ENCODE results near the gene CDH23.

CDH23 gene

GRCh38 chr10:71393841-71394475, 2.8 kb upstream of the CDH23 start:
- H3K36me3 ChIP-seq (ENCODE audit: insufficient read depth, low read length): no peaks in the 10 kb centered on the region
- H3K9ac ChIP-seq (ENCODE audit: low read depth, low read length, poor library complexity, severe bottlenecking): no peak overlapping the region
- H3K79me2 ChIP-seq (ENCODE audit: insufficient read depth, low read length): no peaks in the 10 kb centered on the region
- H3K27me3 ChIP-seq (ENCODE audit: insufficient read depth, low read length, poor library complexity, severe bottlenecking): no peaks in the 10 kb centered on the region
- H3K4me1 ChIP-seq (ENCODE audit: insufficient read depth, low read length, poor library complexity, severe bottlenecking): peaks cover 3% of the 10 kb centered on the region
- H3K4me2 ChIP-seq (ENCODE audit: low read depth, low read length, poor library complexity, severe bottlenecking): no peak overlapping the region
- H3K4me3 ChIP-seq (ENCODE audit: low read length, poor library complexity, severe bottlenecking): no peak overlapping the region
- H3K9me2 ChIP-seq (replicated peaks; ENCODE audit: low read depth, low read length): no peaks in the 10 kb centered on the region
- no peaks in the 10 kb centered on the region for H3F3A ChIP-seq (ENCODE audit: low read depth)
- H3K9me3 ChIP-seq (ENCODE audit: insufficient read depth, low read depth, low read length): no peaks in the 10 kb centered on the region
- no peak overlapping the region for H2AFZ ChIP-seq (ENCODE audit: low read length)
- no peak for TF ChIP-seq CTCF (conservative IDR thresholded peaks at IDR 0.05; ENCODE audit: low read length)
- TF ChIP-seq EZH2phosphoT487 (IDR thresholded peaks at IDR 0.05; ENCODE audit: borderline replicate concordance): no peak
- no peaks in the 10 kb centered on the region for H4K20me1 ChIP-seq (ENCODE audit: insufficient read depth, low read length, poor library complexity, severe bottlenecking)

- Histone ChIP-seq H2AFZ (ENCODE audit: low read length) (no peak overlapping the region), H3K27me3 (ENCODE audit: insufficient read depth, low read length, poor library complexity, severe bottlenecking) (no peaks in the 10 kb centered on the region), H3K79me2 (ENCODE audit: insufficient read depth, low read length) (no peaks in the 10 kb centered on the region), H3K4me2 (ENCODE audit: low read depth, low read length, poor library complexity, severe bottlenecking) (no peak overlapping the region), H3K9me3 (ENCODE audit: insufficient read depth, low read depth, low read length) (no peaks in the 10 kb centered on the region), H3K4me3 (ENCODE audit: low read length, poor library complexity, severe bottlenecking) (no peak overlapping the region), H3K9me2 (replicated peaks; ENCODE audit: low read depth, low read length) (no peaks in the 10 kb centered on the region), H4K20me1 (ENCODE audit: insufficient read depth, low read length, poor library complexity, severe bottlenecking) (no peaks in the 10 kb centered on the region), H3K9ac (ENCODE audit: low read depth, low read length, poor library complexity, severe bottlenecking) (no peak overlapping the region), H3F3A (ENCODE audit: low read depth) (no peaks in the 10 kb centered on the region), H3K4me1 (ENCODE audit: insufficient read depth, low read length, poor library complexity, severe bottlenecking) (peaks cover 3% of the 10 kb centered on the region), H3K36me3 (ENCODE audit: insufficient read depth, low read length) (no peaks in the 10 kb centered on the region)
- TF ChIP-seq EZH2phosphoT487 (IDR thresholded peaks at IDR 0.05; ENCODE audit: borderline replicate concordance): no peak
- no peak for TF ChIP-seq CTCF (conservative IDR thresholded peaks at IDR 0.05; ENCODE audit: low read length)
Measured at GRCh38 chr10:71394926-71395562, 1.7 kb upstream of the CDH23 start.

GRCh38 chr10:71395621-71396020, 1.1 kb upstream of the CDH23 start:
- Histone ChIP-seq H3K4me2 (ENCODE audit: low read depth, low read length, poor library complexity, severe bottlenecking) (no peak overlapping the region), H3K9ac (ENCODE audit: low read depth, low read length, poor library complexity, severe bottlenecking) (no peak overlapping the region)

More at GRCh38 chr10:71395621-71396020, 1.1 kb upstream of the CDH23 start:
- no peaks in the 10 kb centered on the region for H3K27me3 ChIP-seq (ENCODE audit: insufficient read depth, low read length, poor library complexity, severe bottlenecking)
- H4K20me1 ChIP-seq (ENCODE audit: insufficient read depth, low read length, poor library complexity, severe bottlenecking): no peaks in the 10 kb centered on the region
- TF ChIP-seq CTCF (conservative IDR thresholded peaks at IDR 0.05; ENCODE audit: low read length) (no peak; the same call in 1 of the 2 replicates), EZH2phosphoT487 (IDR thresholded peaks at IDR 0.05; ENCODE audit: borderline replicate concordance) (no peak)
- peaks cover 3% of the 10 kb centered on the region for H3K4me1 ChIP-seq (ENCODE audit: insufficient read depth, low read length, poor library complexity, severe bottlenecking)
- H2AFZ ChIP-seq (ENCODE audit: low read length): no peak overlapping the region
- no peaks in the 10 kb centered on the region for H3K36me3 ChIP-seq (ENCODE audit: insufficient read depth, low read length)
- H3K4me3 ChIP-seq (ENCODE audit: low read length, poor library complexity, severe bottlenecking): no peak overlapping the region
- H3F3A ChIP-seq (ENCODE audit: low read depth): no peaks in the 10 kb centered on the region
- H3K9me3 ChIP-seq (ENCODE audit: insufficient read depth, low read depth, low read length): no peaks in the 10 kb centered on the region
- H3K9me2 ChIP-seq (replicated peaks; ENCODE audit: low read depth, low read length): no peaks in the 10 kb centered on the region
- H3K79me2 ChIP-seq (ENCODE audit: insufficient read depth, low read length): no peaks in the 10 kb centered on the region

Data from Loucy (cell line).